VCaP (cell line): Measurements from ENCODE around the gene ABHD18.
"Not testable (repeated sequence)": the region's sequence is repeated elsewhere in the genome, so short reads cannot be mapped to it uniquely, and the experiment has no call there.

Experiments used
- H3K27ac ChIP-seq: fragments of 450-650 bp; 2 replicates; pipeline ENCODE4 v1.5.1; 2017
- CTCF ChIP-seq: fragments of 450-650 bp; conservative IDR thresholded peaks from 2 replicates; pipeline ENCODE4 v1.5.1; 2017; ENCODE audit warnings: mild to moderate bottlenecking, moderate library complexity

ABHD18 gene

GRCh38 chr4:128051229-128051628 lies 86.0 kb downstream of the ABHD18 start:
- peak; percentile 40; the same call in 1 of the 2 replicates for TF ChIP-seq CTCF

GRCh38 chr4:128054907-128055306 lies 89.7 kb downstream of the ABHD18 start:
- not testable (repeated sequence) for H3K27ac ChIP-seq

More at GRCh38 chr4:128051229-128051628, 86.0 kb downstream of the ABHD18 start:
- H3K27ac ChIP-seq: not testable (repeated sequence)

GRCh38 chr4:128055441-128056206 lies 90.4 kb downstream of the ABHD18 start:
- H3K27ac ChIP-seq: not testable (repeated sequence)

GRCh38 chr4:128056396-128056795 lies 91.2 kb downstream of the ABHD18 start:
- no peak for TF ChIP-seq CTCF
- H3K27ac ChIP-seq: no peak overlapping the region

GRCh38 chr4:128060121-128060698 lies 95.0 kb downstream of the ABHD18 start:
- peak overlapping the region; percentile 96 for H3K27ac ChIP-seq
- no peak for TF ChIP-seq CTCF

GRCh38 chr4:128060699-128061565 lies 95.7 kb downstream of the ABHD18 start, which contains the start of gene LARP1B:
Gene LARP1B (plus strand): TSS chr4:128061312. CDS start chr4:128074952, 13,640 bp downstream.
- TF ChIP-seq CTCF: no peak
- peak within 1 kb of the TSS; percentile 96 for H3K27ac ChIP-seq

GRCh38 chr4:128061566-128062536 lies 96.6 kb downstream of the ABHD18 start:
- TF ChIP-seq CTCF: peak; percentile 49
- H3K27ac ChIP-seq: peak overlapping the region; percentile 96

GRCh38 chr4:128066453-128066820 lies 101.2 kb downstream of the ABHD18 start:
- H3K27ac ChIP-seq: not testable (repeated sequence)
